ENCODE measurements around the gene MMP7. TPM values are rescaled to one million over a fixed set of nuclear protein-coding genes. Genes with fewer than 3 reads are reported as not detected.

The MMP7 gene
- total RNA-seq, 4 donors from 2014 or later = 1.1 TPM; not detected in 3

DNA sequence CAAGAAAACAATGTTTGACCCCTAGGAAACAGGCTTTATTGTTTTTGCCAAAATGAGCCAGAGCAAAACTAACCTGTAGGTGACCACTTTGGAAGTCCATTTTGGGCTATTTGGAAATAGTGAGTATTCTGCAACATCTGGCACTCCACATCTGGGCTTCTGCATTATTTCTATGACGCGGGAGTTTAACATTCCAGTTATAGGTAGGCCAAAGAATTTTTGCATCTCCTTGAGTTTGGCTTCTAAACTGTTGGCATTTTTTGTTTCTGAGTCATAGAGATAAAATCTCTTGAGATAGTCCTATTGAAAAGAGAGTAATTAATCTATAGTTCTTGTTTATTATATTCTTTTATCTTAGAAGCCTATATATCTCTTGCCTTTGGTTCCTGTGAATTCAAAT lies 2.9 kb downstream of the MMP7 start:
- Histone ChIP-seq H3K27me3 (no peaks in the 10 kb centered on the region), H3K4me3 (no peak overlapping the region), H3K9me3 (no peaks in the 10 kb centered on the region), H3K27ac (no peak overlapping the region), H3K36me3 (no peaks in the 10 kb centered on the region), H3K4me1 (no peaks in the 10 kb centered on the region)
- no peak for TF ChIP-seq POLR2A (IDR thresholded peaks at IDR 0.05)
- TF ChIP-seq, protein P1, sequence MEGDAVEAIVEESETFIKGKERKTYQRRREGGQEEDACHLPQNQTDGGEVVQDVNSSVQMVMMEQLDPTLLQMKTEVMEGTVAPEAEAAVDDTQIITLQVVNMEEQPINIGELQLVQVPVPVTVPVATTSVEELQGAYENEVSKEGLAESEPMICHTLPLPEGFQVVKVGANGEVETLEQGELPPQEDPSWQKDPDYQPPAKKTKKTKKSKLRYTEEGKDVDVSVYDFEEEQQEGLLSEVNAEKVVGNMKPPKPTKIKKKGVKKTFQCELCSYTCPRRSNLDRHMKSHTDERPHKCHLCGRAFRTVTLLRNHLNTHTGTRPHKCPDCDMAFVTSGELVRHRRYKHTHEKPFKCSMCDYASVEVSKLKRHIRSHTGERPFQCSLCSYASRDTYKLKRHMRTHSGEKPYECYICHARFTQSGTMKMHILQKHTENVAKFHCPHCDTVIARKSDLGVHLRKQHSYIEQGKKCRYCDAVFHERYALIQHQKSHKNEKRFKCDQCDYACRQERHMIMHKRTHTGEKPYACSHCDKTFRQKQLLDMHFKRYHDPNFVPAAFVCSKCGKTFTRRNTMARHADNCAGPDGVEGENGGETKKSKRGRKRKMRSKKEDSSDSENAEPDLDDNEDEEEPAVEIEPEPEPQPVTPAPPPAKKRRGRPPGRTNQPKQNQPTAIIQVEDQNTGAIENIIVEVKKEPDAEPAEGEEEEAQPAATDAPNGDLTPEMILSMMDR (IDR thresholded peaks at IDR 0.05) = no peak
- no peak for DNase-seq

GRCh38 chr11:102527041-102527440 lies 3.5 kb downstream of the MMP7 start:
- Histone ChIP-seq H3K9me3 (no peaks in the 10 kb centered on the region), H3K4me3 (no peak overlapping the region), H3K4me1 (no peaks in the 10 kb centered on the region), H3K27ac (no peak overlapping the region), H3K36me3 (no peaks in the 10 kb centered on the region), H3K27me3 (no peaks in the 10 kb centered on the region)
- DNase-seq = no peak
- no peak for TF ChIP-seq POLR2A (IDR thresholded peaks at IDR 0.05)
- TF ChIP-seq, protein P1 (IDR thresholded peaks at IDR 0.05) = no peak

DNA sequence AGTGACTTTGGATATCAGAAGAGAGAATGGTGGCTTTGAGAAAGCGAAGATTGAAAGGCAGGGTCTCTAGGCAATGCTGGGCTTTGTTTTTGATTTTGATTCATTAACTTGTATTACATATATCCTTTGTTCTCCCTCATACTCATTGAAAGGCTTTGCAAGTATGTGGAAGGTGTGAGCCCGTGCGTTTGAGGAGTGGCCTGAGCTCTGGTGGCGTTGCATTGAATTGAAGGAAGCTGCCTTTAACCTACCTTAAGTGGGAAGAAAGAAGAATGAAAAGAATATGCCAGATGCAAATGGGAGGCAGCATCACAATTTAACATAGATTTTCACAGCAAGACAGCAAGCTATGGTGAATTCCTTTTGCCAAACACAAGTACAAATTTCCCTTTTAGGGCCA lies 6.7 kb downstream of the MMP7 start:
- DNase-seq = no peak
- Histone ChIP-seq H3K9me3 (no peaks in the 10 kb centered on the region), H3K36me3 (no peaks in the 10 kb centered on the region), H3K4me3 (no peak overlapping the region), H3K27ac (no peak overlapping the region), H3K27me3 (no peaks in the 10 kb centered on the region), H3K4me1 (no peaks in the 10 kb centered on the region)
- TF ChIP-seq POLR2A (IDR thresholded peaks at IDR 0.05) = no peak
- TF ChIP-seq, protein P1 (IDR thresholded peaks at IDR 0.05) = no peak

GRCh38 chr11:102523189-102523570 lies 7.4 kb downstream of the MMP7 start:
- H3K4me3 ChIP-seq = no peak overlapping the region
- no peak overlapping the region for H3K27ac ChIP-seq
- no peaks in the 10 kb centered on the region for H3K27me3 ChIP-seq
- DNase-seq = no peak
- H3K36me3 ChIP-seq = no peaks in the 10 kb centered on the region
- H3K9me3 ChIP-seq = no peaks in the 10 kb centered on the region
- H3K4me1 ChIP-seq = no peaks in the 10 kb centered on the region
- no peak for TF ChIP-seq POLR2A (IDR thresholded peaks at IDR 0.05)
- TF ChIP-seq, protein P1 (IDR thresholded peaks at IDR 0.05) = no peak

DNA sequence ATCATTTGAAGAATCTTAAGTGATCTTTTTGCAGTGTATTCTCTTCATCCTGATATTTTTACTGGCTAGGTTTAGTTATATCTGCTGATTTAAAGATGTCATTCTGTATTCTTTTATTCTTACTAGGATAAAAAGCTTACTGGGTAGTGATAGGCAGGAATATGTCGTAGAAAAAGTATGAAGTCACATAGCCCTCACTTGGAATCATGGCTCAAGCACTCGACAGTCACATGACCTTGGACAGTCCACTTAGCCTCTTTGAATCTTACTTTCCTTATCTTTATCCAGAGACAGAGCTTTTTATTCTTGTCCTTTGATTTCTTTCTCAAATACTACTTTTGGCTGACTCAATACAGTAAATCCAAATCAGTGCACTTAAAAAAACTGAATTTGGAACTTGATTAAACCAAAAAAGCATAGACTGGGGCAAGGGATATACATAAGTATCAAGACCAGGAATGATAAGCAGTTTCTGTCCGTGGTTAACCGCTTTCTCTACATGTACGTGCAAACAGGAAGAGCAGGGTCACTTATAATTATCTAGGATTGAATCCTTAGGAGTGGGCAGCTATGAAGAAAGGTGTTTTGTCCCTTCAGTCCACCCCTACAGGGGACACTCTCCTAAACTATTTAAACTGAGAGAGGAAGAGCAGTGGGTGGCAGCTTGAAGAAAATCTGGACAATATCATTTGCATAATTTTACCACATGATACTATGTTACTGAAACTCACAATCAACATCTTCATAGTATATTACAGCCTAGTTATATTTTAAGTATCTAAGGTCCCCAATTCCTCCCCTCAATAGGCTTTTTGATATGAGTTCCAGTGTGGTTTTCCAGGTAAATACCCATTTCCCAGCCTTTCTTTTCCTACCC lies 8.0 kb downstream of the MMP7 start:
- TF ChIP-seq, protein P1 (IDR thresholded peaks at IDR 0.05) = no peak
- TF ChIP-seq POLR2A (IDR thresholded peaks at IDR 0.05) = no peak
- no peak overlapping the region for H3K4me3 ChIP-seq
- no peaks in the 10 kb centered on the region for H3K9me3 ChIP-seq
- H3K27me3 ChIP-seq = no peaks in the 10 kb centered on the region
- H3K4me1 ChIP-seq = no peaks in the 10 kb centered on the region
- no peak for DNase-seq
- no peaks in the 10 kb centered on the region for H3K36me3 ChIP-seq
- no peak overlapping the region for H3K27ac ChIP-seq

Measured in Peyer's patch (tissue), 4 donors.